ENCODE measurements around the gene EFL1. TPM values are rescaled to one million over a fixed set of nuclear protein-coding genes. Genes with fewer than 3 reads are reported as not detected.

EFL1 gene
- total and polyA plus RNA-seq, 10 of the 15 experiments (the other 5 are each of a cell fraction or from before 2014, with no cell fraction given): 6.2 to 42.3 (median 24.7) TPM

DNA sequence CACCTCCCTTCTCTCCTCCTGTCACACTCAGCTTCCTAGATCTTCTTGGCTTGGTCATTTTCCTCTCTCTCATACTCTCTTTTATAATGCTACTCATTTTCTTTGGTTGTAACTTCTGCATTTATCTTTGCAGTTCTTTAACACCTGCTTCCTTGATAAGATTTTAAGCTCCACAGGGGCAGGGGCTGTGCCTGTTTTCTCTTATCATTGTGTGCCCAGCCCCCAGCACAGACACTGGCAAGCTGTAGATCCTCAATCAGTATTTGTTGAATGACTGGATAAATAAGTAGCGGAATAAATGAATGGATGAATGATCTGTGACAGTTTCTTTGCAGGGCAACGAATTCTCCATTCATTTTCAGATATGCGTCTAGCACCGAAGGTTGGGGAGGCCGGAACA, 152.4 kb downstream of the EFL1 start:
- H3K36me3 ChIP-seq (ENCODE audit: control insufficient read depth in 2 of 2, insufficient read depth in 2 of 2, low read length in 1 of 2): no peaks in the 10 kb centered on the region
- intact Hi-C loops (cut with micrococcal nuclease; ENCODE audit: unreplicated experiment): no loop called here
- in situ Hi-C loops (cut with MboI): no loop called here
- no peak overlapping the region for H3K4me2 ChIP-seq (ENCODE audit: control insufficient read depth, insufficient read depth)
- H3K79me2 ChIP-seq (ENCODE audit: control insufficient read depth, insufficient read depth, low read length): no peaks in the 10 kb centered on the region
- TF ChIP-seq ATF3 (IDR thresholded peaks at IDR 0.05; ENCODE audit: borderline replicate concordance, extremely low read depth, low read depth, low read length) (no peak), BACH1 (IDR thresholded peaks at IDR 0.05; ENCODE audit: borderline replicate concordance) (no peak), DPF2 (IDR thresholded peaks at IDR 0.05) (no peak), TARDBP (IDR thresholded peaks at IDR 0.05; ENCODE audit: borderline replicate concordance) (no peak), RAD21 (IDR thresholded peaks at IDR 0.05; ENCODE audit: insufficient read depth, low read depth, low read length) (no peak), EP300 (IDR thresholded peaks at IDR 0.05; ENCODE audit: borderline replicate concordance in 1 of 2, control insufficient read depth in 1 of 2, low read depth in 2 of 2, low read length in 2 of 2) (no peak), RFX5 (IDR thresholded peaks at IDR 0.05; ENCODE audit: low read depth, low read length) (no peak), PAX8 (IDR thresholded peaks at IDR 0.05) (no peak), ZNF622 (IDR thresholded peaks at IDR 0.05) (no peak), GATAD2B (conservative IDR thresholded peaks at IDR 0.05; ENCODE audit: low read depth) (no peak), CBX3 (IDR thresholded peaks at IDR 0.05; ENCODE audit: borderline replicate concordance, low read depth) (no peak), HDAC2 (IDR thresholded peaks at IDR 0.05) (no peak), RBBP5 (conservative IDR thresholded peaks at IDR 0.05) (no peak), SUZ12 (IDR thresholded peaks at IDR 0.05; ENCODE audit: unreplicated experiment) (no peak), ETV6 (conservative IDR thresholded peaks at IDR 0.05 in 1 of 2, IDR thresholded peaks at IDR 0.05 in 1 of 2; ENCODE audit: borderline replicate concordance in 1 of 2, low read depth in 1 of 2) (no peak), RB1 (IDR thresholded peaks at IDR 0.05; ENCODE audit: borderline replicate concordance) (no peak), ZNF274 (IDR thresholded peaks at IDR 0.05; ENCODE audit: insufficient read depth, insufficient read length) (no peak), FOS (IDR thresholded peaks at IDR 0.05; ENCODE audit: borderline replicate concordance, extremely low read depth, insufficient read length) (no peak), MYB (IDR thresholded peaks at IDR 0.05; ENCODE audit: borderline replicate concordance, low read depth, low read length) (no peak)
- TF ChIP-seq, protein P1, sequence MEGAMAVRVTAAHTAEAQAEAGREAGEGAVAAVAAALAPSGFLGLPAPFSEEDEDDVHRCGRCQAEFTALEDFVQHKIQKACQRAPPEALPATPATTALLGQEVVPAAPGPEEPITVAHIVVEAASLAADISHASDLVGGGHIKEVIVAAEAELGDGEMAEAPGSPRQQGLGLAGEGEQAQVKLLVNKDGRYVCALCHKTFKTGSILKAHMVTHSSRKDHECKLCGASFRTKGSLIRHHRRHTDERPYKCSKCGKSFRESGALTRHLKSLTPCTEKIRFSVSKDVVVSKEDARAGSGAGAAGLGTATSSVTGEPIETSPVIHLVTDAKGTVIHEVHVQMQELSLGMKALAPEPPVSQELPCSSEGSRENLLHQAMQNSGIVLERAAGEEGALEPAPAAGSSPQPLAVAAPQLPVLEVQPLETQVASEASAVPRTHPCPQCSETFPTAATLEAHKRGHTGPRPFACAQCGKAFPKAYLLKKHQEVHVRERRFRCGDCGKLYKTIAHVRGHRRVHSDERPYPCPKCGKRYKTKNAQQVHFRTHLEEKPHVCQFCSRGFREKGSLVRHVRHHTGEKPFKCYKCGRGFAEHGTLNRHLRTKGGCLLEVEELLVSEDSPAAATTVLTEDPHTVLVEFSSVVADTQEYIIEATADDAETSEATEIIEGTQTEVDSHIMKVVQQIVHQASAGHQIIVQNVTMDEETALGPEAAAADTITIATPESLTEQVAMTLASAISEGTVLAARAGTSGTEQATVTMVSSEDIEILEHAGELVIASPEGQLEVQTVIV (IDR thresholded peaks at IDR 0.05; ENCODE audit: borderline replicate concordance, partially characterized antibody): no peak
- H3K27me3 ChIP-seq (replicated peaks in 1 of 2; ENCODE audit: control insufficient read depth in 2 of 2, insufficient read depth in 2 of 2, low read length in 1 of 2): no peaks in the 10 kb centered on the region; a peak in 1 of 4 replicates
- H2AFZ ChIP-seq (ENCODE audit: control insufficient read depth, low read depth, low read length): no peak overlapping the region
- ATAC-seq (no peak), DNase-seq (ENCODE audit: low read depth, low spot score) (no peak), FAIRE-seq (no peak)
- WGBS (ENCODE audit: insufficient coverage, insufficient replicate concordance, low lambda C conversion rate, missing lambda C conversion rate): 66% methylated on average over 5 of the region's 5 CpGs
- H3K9ac ChIP-seq (ENCODE audit: control insufficient read depth, insufficient read depth, low read length): no peak overlapping the region
- H3K9me3 ChIP-seq (replicated peaks; ENCODE audit: control insufficient read depth, insufficient read depth, low read length): no peaks in the 10 kb centered on the region
- no peak overlapping the region for H3K27ac ChIP-seq (ENCODE audit: control insufficient read depth, insufficient read depth)
- H3K4me1 ChIP-seq (ENCODE audit: control insufficient read depth, insufficient read depth, low read length): no peaks in the 10 kb centered on the region
- BruUV-seq (replicated peaks): no TSS peak
- ChIA-PET CTCF (interaction anchor here (0.6 to 3.2 kb wide), 5 partner anchors 86 to 154 kb away, joined by 3 to 44 read pairs (median 5); no protein-coding TSS in a partner anchor), SMC1A (ENCODE audit: uncharacterized antibody, unreplicated experiment) (interaction anchor here (0.8 to 4.1 kb wide), 5 partner anchors 30 to 88 kb away, joined by 3 to 26 read pairs (median 3); no protein-coding TSS in a partner anchor), RAD21 (ENCODE audit: unreplicated experiment) (interaction anchor here (0.6 to 3.0 kb wide), 3 partner anchors 10 to 88 kb away, joined by 3 to 36 read pairs (median 3); no protein-coding TSS in a partner anchor), POLR2A (no interaction called here)
- H3K4me3 ChIP-seq: no peak overlapping the region
- no peaks in the 10 kb centered on the region for H4K20me1 ChIP-seq (ENCODE audit: control insufficient read depth, insufficient read depth)

All from GM12878 (cell line).